Right atrium auricular region (tissue), 2 donors: ENCODE results near the gene ASS1. TPM values are rescaled to one million over a fixed set of nuclear protein-coding genes. Genes with fewer than 3 reads are reported as not detected.

ENCODE experiments used
- DNase-seq: peaks from one replicate; pipeline ENCODE4 v3.0.0-alpha.2; 2019; ENCODE audit warnings: low spot score
- H3K27ac ChIP-seq, 2 donors: fragments of 200-600 bp; sonication (generic); 1 replicate in 1 of 2; 2 replicates in 1 of 2; pipeline ENCODE4 v1.5.1; 2016 to 2019
- H3K27me3 ChIP-seq, 2 donors: fragments of 200-600 bp; sonication (generic); one replicate each; pipeline versions ENCODE4 v1.5.1 to v1.6.0; 2017 to 2019
- H3K36me3 ChIP-seq: fragments of 200-600 bp; sonication (generic); one replicate; pipeline ENCODE4 v1.5.1; 2016
- H3K4me1 ChIP-seq, 2 donors: fragments of 200-600 bp; sonication (generic); one replicate each; pipeline versions ENCODE4 v1.5.1 to v1.6.0; 2017 to 2019
- H3K4me3 ChIP-seq, 2 donors: fragments of 200-600 bp; sonication (generic); 1 replicate in 1 of 2; 2 replicates in 1 of 2; pipeline ENCODE4 v1.5.1; 2017 to 2019; ENCODE audit warnings: mild to moderate bottlenecking in 1 of 2, moderate library complexity in 1 of 2
- H3K9me3 ChIP-seq, 2 donors: fragments of 200-600 bp; sonication (generic); one replicate each; pipeline ENCODE4 v1.5.1; 2019
- CTCF ChIP-seq, 2 donors: fragments of 200-600 bp; sonication (generic); IDR thresholded peaks; one replicate each; pipeline ENCODE4 v1.5.1; 2019; ENCODE audit warnings: antibody characterized with exemption in 2 of 2
- total RNA-seq, 2 donors: library from RNA; depleted of rRNA; stranded (reverse); fragments of >200 nt; gene quantifications; one replicate each; pipeline ENCODE4 v1.1.0, GENCODE V29; 2016

ASS1 gene
- total RNA-seq, 2 donors from 2014 or later, result 75.3 to 110 TPM

GRCh38 chr9:130522233-130522808 is 77.6 kb downstream of the ASS1 start:
- no peaks in the 10 kb centered on the region for H3K27me3 ChIP-seq
- H3K4me1 ChIP-seq, result no peaks in the 10 kb centered on the region
- no peak overlapping the region for H3K4me3 ChIP-seq
- TF ChIP-seq CTCF (IDR thresholded peaks at IDR 0.05), result no peak
- H3K27ac ChIP-seq, result no peak overlapping the region
- DNase-seq, result no peak
- no peaks in the 10 kb centered on the region for H3K36me3 ChIP-seq
- no peaks in the 10 kb centered on the region for H3K9me3 ChIP-seq

GRCh38 chr9:130523921-130524320 is 79.2 kb downstream of the ASS1 start:
- DNase-seq, result no peak
- Histone ChIP-seq H3K27me3 (no peaks in the 10 kb centered on the region), H3K4me3 (no peak overlapping the region), H3K4me1 (no peaks in the 10 kb centered on the region), H3K27ac (no peak overlapping the region), H3K36me3 (no peaks in the 10 kb centered on the region), H3K9me3 (no peaks in the 10 kb centered on the region)
- no peak for TF ChIP-seq CTCF (IDR thresholded peaks at IDR 0.05)

- DNase-seq, result no peak
- Histone ChIP-seq H3K27ac (no peak overlapping the region), H3K27me3 (no peaks in the 10 kb centered on the region), H3K9me3 (no peaks in the 10 kb centered on the region), H3K4me1 (peaks cover 0 to 2% of the 10 kb centered on the region in 2 donors), H3K36me3 (no peaks in the 10 kb centered on the region), H3K4me3 (no peak overlapping the region)
- TF ChIP-seq CTCF (IDR thresholded peaks at IDR 0.05), result no peak
These were observed 81.6 kb downstream of the ASS1 start for GRCh38 chr9:130526193-130526853.

GRCh38 chr9:130526854-130527650 is 82.3 kb downstream of the ASS1 start:
- no peaks in the 10 kb centered on the region for H3K27me3 ChIP-seq
- TF ChIP-seq CTCF (IDR thresholded peaks at IDR 0.05), result no peak

GRCh38 chr9:130527651-130528310 is 83.0 kb downstream of the ASS1 start:
- H3K27ac ChIP-seq, result no peak overlapping the region
- no peak for DNase-seq
- H3K36me3 ChIP-seq, result no peaks in the 10 kb centered on the region
- H3K9me3 ChIP-seq, result no peaks in the 10 kb centered on the region
- H3K4me3 ChIP-seq, result no peak overlapping the region
- H3K27me3 ChIP-seq, result no peaks in the 10 kb centered on the region
- H3K4me1 ChIP-seq, result peaks cover 0 to 5% of the 10 kb centered on the region in 2 donors
- TF ChIP-seq CTCF (IDR thresholded peaks at IDR 0.05), result no peak

More at GRCh38 chr9:130526854-130527650, 82.3 kb downstream of the ASS1 start:
- H3K4me3 ChIP-seq, result no peak overlapping the region
- H3K36me3 ChIP-seq, result no peaks in the 10 kb centered on the region
- peaks cover 0 to 5% of the 10 kb centered on the region in 2 donors for H3K4me1 ChIP-seq
- H3K9me3 ChIP-seq, result no peaks in the 10 kb centered on the region
- no peak for DNase-seq
- no peak overlapping the region for H3K27ac ChIP-seq
